GM21619 (cell line): ENCODE data around the gene CDC34.
A peak's percentile ranks its signal among the peaks of the same experiment; 100 is the strongest.
"Not testable (repeated sequence)": the region's sequence is repeated elsewhere in the genome, so short reads cannot be mapped to it uniquely, and the experiment has no call there.

ENCODE experiments used
- ATAC-seq: cut with Tn5 transposase; IDR thresholded peaks from one replicate; pipeline ENCODE4 v1.9.1; 2021; ENCODE audit not compliant: unreplicated experiment

The CDC34 gene

GRCh38 chr19:572140-572742 is 40.7 kb downstream of the CDC34 start, which contains the start of gene BSG:
TSS of gene BSG (plus strand) at chr19:572596. CDS start at chr19:572635, 39 bp downstream.
- peak; percentile 58 for ATAC-seq

- ATAC-seq: peak; percentile 17
Observed at GRCh38 chr19:572743-573518, 41.4 kb downstream of the CDC34 start.

GRCh38 chr19:573519-573825 is 41.9 kb downstream of the CDC34 start:
- no peak for ATAC-seq

- ATAC-seq: no peak
Observed at GRCh38 chr19:574658-575526, 43.3 kb downstream of the CDC34 start.

- no peak for ATAC-seq
Observed at GRCh38 chr19:575527-576506, 44.3 kb downstream of the CDC34 start.

GRCh38 chr19:576768-577438 is 45.3 kb downstream of the CDC34 start:
- ATAC-seq: no peak

- no peak for ATAC-seq
Observed at GRCh38 chr19:577439-578392, 46.2 kb downstream of the CDC34 start.

- ATAC-seq: no peak
Observed at GRCh38 chr19:579111-579841, 47.7 kb downstream of the CDC34 start.

- ATAC-seq: no peak
Observed at GRCh38 chr19:579842-580155, 48.2 kb downstream of the CDC34 start.

- ATAC-seq: no peak
Observed at GRCh38 chr19:580274-580835, 48.8 kb downstream of the CDC34 start.

GRCh38 chr19:581399-582111 is 50.0 kb downstream of the CDC34 start:
- ATAC-seq: no peak

- no peak for ATAC-seq
Observed at GRCh38 chr19:582497-583197, 51.1 kb downstream of the CDC34 start.

GRCh38 chr19:583198-583967 is 51.8 kb downstream of the CDC34 start:
- no peak for ATAC-seq

GRCh38 chr19:583968-584239 is 52.3 kb downstream of the CDC34 start:
- no peak for ATAC-seq

- ATAC-seq: no peak
Observed at GRCh38 chr19:584240-585001, 52.9 kb downstream of the CDC34 start.

GRCh38 chr19:585146-585545 is 53.6 kb downstream of the CDC34 start:
- not testable (repeated sequence) for ATAC-seq
